Skin epidermis (tissue), 12 donors: ENCODE results near the gene DOCK4.

Source experiments
- H3K27ac ChIP-seq, 21 experiments: fragments of 200-600 bp; sonication (generic) in 11 of 21; one replicate each; pipeline ENCODE4 v1.5.0; 2020; ENCODE audit warnings: mild to moderate bottlenecking in 3 of 21, inconsistent platforms in 2 of 21, moderate library complexity in 2 of 21
- H3K4me3 ChIP-seq, 7 experiments: fragments of 200-600 bp; sonication (generic) in 2 of 7; one replicate each; pipeline ENCODE4 v1.5.0; 2020; ENCODE audit warnings: inconsistent platforms in 2 of 7, mild to moderate bottlenecking in 2 of 7, moderate library complexity in 1 of 7

The DOCK4 gene

DNA sequence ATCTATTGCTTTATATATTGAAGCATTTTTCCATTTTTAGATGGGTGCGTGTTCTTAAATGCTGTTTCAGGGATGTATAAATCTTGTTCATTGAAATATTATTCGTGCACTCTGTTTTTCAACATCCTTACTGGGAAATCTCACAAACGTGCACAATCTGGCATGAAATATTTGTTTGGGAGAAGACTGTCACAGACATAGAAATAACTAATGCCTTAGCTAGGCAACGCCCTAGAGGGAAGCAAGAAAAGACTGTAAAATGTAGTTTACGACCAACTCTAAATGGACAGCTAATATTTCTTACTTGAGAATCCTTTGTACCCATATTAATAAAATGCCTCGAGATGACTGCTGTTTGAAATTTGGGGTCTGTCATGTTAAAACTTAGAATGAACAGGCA, 8.9 kb downstream of the DOCK4 start:
- H3K4me3 ChIP-seq = no peak overlapping the region
- no peak overlapping the region for H3K27ac ChIP-seq

DNA sequence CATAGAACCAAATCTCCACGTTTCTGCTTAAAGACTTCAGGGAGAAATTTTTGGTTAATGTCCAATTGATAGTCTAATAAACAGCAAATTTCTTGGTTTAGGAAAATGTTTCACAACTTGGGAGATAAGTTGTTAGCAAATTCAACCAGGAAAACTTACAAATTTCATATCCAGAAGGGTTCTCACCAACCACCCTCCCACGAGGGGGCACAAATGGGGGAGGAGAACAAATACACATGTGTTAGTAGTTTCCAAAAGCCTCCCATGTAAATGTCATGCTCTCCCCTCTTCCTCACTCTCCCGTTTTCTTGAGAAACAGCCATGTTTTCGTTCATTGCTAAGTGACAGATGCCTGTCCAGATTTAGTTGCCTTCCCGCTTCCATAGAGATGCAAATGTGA, 10.5 kb downstream of the DOCK4 start:
- no peak overlapping the region for H3K27ac ChIP-seq
- no peak overlapping the region for H3K4me3 ChIP-seq

DNA sequence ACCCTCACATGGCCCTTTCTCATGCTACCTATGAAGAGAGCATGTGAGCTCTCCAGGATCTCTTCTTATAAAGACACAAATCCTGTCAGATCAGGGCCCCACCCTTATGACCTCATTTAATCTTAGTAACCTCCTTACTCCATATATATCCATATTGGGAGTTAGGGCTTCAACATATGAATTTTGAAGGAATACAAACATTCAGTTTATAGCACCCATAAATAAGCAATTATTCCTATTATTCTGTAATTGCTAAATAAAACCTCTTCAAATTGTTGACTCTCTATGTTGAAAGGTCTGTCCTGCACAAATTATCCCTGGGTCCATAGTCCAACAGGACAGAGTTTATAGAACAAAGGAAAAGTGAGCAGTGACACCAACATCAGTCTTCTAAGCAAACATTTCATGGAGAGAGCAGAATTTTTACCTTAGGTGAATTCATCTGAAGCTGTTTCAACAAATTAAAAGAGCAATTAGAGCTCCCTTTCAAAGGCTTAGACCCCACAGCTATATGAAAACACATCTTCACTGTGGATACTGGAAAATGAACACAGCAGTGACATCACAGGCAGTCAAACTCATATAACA, 12.2 kb downstream of the DOCK4 start:
- Histone ChIP-seq H3K27ac (no peak overlapping the region), H3K4me3 (no peak overlapping the region)

DNA sequence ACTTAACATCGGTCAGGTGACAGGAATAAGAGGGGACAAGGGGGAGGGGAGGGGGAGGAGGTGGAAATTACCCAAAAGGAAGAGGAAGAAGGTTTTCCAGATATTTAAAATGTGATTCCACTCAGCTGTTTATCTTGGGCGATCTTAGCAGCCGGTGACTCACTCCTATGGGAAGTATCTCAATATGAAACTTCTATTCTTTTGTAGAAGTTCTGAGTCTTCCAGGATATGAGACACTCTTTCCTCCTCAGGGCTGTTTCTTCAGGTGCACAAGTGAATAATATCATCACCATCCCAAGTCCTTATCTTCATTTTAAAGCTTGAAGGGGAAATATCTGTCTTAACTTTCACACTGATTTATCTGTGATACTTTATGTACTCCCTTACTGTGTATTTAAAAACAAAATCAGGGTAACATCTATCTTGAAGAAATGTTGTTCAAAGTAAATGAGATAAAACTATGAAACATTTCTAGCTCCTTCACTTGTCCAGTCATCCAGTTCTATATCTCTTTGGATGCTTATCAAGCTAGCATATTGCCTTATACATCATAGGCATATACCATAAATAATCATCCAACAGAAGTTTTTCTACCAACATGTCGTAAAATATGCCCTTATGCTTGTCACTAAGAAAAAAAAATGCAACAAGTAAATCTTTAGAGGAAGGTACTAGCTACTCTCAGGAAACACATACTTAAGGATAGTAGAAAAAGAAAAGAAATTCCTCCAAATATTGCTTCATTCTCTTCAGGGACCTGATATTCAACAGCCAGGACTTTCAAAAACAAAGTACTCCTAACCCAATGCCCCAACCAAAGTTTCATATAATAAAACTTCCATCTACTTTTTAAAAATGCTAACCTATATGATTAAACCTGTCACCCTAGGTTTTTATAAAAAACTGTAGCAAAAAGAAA, 13.7 kb downstream of the DOCK4 start:
- Histone ChIP-seq H3K4me3 (no peak overlapping the region), H3K27ac (peak overlapping the region in 3 of 21 experiments; percentile 28 to 57 (median 31))

DNA sequence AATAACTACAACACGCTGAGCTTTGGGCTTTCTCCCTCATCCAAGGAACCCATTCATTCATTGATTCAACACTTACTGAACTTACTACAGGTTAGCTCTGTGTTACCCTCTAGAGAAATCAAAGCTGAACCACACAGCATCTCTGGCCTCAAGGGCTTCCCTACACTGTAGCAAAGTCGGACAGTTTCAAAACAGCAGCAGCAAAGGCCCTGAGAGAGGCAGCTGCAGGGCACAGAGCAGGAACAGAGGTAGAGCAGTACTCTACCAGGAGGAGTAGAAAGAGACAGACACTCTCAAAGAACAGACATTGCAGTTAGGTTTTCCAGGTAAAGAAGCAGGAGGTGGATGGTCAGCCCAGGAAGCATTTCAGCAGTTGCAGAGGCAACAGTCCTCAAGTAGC, 16.1 kb downstream of the DOCK4 start:
- Histone ChIP-seq H3K27ac (no peak overlapping the region), H3K4me3 (no peak overlapping the region)

DNA sequence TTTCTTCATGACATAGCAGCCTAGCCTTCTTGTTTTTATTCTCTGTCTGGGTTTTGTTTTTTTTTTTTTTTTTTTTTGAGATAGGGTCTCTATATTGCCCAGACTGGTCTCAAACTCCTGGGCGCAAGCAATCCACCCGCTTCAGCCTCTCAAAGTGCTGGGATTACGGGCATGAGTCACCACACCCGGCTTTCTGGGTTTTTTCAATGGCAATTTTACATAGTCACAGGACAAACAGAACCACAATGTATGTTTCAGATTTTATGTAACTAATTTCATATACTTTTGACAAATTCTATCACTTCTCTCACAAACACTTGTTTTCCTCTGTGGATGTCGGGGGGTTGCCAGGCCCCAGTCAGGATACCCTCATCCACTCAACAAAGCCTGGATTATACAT, 16.5 kb downstream of the DOCK4 start:
- no peak overlapping the region for H3K4me3 ChIP-seq
- no peak overlapping the region for H3K27ac ChIP-seq

DNA sequence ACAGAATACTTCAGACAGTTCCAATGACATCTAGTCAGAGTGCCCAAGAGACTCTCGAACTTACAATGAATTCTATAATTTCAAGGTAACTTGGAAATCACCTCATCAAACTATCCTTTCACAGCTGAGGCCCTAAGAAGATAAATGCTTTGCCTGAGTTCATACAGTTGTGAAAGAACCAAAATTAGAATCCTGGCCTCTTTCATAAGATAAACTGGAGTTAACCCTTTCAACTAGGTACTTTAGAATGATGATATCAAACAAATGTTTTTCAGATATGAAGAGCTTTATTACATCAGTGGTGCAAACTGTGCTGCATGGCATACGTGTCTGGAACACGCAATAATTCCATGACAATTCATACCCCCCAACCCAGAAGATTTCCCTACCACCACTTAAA, 17.9 kb downstream of the DOCK4 start:
- no peak overlapping the region for H3K4me3 ChIP-seq
- no peak overlapping the region for H3K27ac ChIP-seq

DNA sequence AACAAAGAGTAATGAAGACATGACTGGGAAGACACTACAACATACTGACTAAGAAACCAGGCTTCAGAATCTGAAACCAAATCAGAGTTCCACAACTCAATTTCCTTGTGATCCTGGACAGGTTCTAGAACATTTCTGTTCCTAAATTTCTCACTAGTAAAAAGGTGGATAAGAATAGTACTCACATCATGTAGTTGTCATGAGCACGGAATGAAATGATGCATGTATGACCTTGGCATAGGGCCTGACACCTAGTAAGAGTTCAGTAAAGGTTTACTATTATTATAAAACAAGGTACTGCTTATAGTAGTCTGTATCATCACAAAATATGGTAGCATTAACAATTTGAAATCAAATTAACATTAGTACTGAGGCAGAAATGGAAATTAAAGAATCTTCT, 19.9 kb downstream of the DOCK4 start:
- no peak overlapping the region for H3K4me3 ChIP-seq
- H3K27ac ChIP-seq = peak overlapping the region in 1 of 21 experiments; percentile 56

DNA sequence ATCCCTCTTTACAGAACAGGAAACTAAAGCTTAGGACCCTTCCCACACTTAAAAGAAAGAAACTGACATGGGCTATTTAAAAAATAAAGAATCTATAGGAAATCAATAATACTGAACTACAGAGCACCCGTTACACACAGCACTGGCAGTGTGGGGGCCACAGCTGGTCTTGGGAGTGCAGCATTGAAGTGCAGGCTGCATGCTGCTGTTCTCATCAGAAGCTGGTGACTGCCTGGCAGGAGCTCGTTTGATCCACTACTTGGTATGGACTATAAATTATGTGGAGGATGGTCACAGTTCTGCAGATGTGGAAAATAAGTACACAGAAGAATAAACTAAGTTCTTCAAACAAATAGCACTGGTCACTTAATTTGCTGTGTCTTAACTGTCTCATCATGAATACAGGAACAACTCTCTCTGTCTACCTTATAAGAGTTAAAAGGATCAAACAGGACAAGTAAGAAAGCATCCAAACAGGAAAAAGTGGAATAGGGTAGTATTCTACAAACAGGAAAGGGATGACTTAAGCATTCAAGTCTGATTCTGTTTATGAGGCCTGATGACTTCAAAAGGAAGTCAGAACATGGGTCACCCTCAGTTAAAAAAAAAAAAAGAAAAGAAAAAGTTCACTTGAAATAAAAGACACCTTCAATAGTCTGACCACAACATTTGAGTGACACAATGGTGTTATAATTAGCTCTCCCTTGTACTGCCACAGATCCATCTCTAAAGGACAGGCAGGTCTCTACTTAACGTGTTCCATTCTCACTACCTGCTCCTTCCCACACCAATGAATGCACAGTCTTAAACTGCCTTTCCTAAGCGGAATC, 21.0 kb downstream of the DOCK4 start:
- Histone ChIP-seq H3K27ac (peak overlapping the region in 1 of 21 experiments; percentile 56), H3K4me3 (no peak overlapping the region)

DNA sequence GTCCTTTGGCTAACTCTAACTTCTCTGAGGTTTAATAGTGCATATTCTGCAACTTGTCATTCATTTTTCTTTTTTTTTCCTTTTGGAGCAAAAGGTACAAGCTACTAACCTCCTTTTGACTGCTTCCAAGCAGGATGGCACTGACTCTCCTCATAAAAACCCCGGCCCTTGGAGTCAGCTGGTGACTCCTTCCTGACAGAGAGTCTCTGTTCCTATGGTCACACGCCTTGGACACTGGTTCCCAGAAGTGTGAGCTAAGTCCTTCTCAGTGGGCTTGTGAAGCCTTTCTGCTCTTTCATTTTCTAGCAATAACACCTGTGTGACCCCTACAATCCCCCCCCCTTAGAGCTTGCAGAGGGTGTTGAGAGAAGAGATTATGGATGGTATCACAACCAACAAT, 21.7 kb downstream of the DOCK4 start:
- Histone ChIP-seq H3K4me3 (no peak overlapping the region), H3K27ac (peak overlapping the region in 1 of 21 experiments; percentile 23)

DNA sequence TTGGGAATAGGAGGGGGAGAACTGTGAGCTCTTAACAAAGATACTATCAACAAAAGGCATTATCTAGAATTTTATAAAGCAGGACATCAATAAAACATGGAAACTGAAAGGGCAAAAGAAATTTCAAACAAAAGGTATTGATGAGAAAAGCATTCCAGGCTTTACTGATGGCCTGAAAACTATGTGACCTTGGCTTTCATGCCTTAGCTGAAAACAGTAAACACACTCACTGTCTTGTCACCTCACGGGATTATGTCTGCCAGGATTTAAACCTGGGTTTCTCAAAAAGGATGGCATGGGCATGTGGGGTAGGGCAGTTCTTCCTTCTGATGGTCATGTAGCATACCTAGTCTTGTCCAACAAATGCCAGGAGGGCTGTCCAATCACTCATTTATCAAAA, 22.9 kb downstream of the DOCK4 start:
- no peak overlapping the region for H3K4me3 ChIP-seq
- no peak overlapping the region for H3K27ac ChIP-seq

DNA sequence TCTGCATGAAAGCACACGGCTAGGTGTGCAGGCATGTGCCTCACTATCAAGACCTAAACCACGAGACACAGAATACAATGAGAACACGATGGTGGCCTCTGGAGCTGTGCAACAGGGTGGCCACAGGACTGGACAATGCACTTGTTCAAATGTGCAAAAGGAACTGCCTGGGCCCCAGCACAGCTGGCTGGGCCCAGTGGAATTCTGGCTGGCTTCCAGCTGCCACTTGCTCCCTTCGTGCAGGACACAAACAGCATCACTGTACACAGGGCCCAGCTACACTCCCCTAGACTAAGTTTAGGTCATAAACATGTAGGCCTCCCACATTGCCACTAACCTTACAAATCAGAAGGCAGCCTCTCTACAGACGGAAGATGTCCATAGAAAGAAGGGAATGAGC, 23.4 kb downstream of the DOCK4 start:
- Histone ChIP-seq H3K27ac (no peak overlapping the region), H3K4me3 (no peak overlapping the region)

DNA sequence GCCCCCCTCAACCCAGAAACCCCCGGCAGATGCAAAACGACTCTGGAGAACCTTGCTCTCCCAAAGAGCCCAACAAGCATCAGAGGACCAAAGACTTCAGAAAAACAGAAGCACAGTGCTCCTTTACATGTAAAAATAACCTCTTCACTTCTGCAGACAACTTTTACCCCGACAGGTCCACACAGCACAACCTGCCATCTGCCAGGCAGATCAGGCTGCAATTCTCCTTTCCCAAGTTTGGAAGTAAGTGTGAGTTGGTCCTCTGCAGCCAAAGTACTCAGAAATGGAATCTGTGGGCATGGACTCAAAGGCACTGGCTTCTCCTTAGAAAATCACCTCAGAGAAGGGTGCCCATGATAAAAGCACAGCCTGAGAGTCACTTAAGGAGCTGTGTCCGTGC, 26.0 kb downstream of the DOCK4 start:
- Histone ChIP-seq H3K27ac (no peak overlapping the region), H3K4me3 (no peak overlapping the region)

DNA sequence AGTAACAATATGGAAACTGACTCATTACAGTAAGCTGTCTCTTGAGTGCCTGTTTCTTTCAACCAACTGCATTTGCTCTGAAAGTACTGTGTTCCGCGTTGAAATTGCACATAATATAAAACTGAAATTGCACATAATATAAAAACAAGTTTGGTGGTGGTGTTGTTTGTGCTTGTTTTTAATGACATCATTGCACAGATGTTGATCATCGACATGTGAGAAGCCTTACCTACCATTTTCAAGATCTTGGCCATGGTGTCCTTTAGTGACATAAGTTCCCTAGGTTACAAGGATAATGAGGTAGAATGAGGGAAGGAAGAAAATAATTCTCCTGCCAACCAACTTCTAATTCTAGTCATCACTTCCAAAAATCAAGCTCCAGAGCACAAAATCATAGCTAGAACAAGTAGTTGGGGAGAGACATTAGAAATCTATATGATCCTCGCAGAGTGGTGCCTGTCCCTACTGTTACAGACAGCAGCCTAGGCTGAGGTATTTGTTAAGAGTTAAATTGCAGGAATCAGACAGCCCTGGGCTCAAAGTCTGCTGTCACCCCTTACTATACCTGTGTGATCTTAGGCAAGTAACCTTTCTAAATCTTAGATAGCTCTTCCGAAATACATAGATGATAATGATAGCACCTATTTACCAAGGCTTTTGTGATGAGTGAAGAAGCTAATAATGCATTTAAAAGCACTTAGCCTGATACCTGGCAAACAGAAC, 29.3 kb downstream of the DOCK4 start:
- H3K4me3 ChIP-seq = no peak overlapping the region
- H3K27ac ChIP-seq = no peak overlapping the region

DNA sequence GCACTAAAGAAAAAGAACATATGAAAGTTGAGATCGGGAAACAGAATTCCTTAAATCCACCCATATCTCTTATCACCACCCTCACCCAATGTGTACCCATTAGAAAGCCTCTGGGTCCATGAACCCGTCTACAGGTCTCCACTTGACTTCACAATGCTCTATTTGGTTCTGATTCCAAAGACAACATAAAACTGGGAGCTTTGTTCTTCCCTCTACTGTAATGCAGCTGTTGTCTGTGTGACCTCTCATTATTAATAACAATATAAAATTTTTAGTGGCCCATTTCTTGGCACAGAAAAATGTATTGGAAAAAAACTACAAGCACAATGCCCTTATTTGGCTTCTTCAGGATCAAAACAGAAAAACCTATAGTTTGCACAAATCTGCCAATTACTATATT, 30.0 kb downstream of the DOCK4 start:
- Histone ChIP-seq H3K27ac (no peak overlapping the region), H3K4me3 (no peak overlapping the region)

DNA sequence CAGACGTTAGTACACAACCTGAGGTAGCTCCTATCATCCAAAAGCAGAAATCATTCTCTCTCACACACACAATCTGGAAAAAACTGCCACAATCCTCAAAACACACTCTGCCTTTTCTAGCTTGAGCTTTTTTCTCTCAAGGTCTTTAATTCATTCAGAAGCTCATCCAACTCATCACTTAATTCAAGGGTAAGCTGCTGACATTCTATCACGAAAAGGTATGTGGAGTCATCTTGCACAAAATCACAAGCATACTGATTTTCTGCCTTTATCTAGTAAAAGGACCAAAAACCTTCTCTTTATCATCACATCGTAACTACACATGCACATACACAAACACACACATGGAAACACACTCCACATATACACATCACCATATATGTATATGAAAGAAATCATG, 32.0 kb downstream of the DOCK4 start:
- H3K27ac ChIP-seq = peak overlapping the region in 1 of 21 experiments; percentile 2
- H3K4me3 ChIP-seq = no peak overlapping the region

DNA sequence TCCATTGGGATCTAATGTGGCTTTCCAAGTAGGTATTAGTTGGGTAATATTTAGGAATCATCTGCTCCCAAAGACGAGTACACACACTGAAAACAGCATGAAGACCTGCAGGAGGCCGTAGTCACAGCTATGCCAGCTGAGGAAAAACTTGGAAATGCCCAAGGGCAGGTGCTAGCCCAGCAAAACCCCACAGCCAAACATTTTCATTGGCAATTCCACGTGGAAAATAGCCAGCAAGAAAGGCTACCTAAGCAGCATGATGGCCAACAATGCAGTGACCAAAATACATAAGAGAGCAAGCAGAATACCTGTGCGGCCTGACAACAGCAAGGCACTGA, 32.7 kb downstream of the DOCK4 start:
- peak overlapping the region in 4 of 21 experiments; percentile 2 to 63 (median 40) for H3K27ac ChIP-seq
- no peak overlapping the region for H3K4me3 ChIP-seq

DNA sequence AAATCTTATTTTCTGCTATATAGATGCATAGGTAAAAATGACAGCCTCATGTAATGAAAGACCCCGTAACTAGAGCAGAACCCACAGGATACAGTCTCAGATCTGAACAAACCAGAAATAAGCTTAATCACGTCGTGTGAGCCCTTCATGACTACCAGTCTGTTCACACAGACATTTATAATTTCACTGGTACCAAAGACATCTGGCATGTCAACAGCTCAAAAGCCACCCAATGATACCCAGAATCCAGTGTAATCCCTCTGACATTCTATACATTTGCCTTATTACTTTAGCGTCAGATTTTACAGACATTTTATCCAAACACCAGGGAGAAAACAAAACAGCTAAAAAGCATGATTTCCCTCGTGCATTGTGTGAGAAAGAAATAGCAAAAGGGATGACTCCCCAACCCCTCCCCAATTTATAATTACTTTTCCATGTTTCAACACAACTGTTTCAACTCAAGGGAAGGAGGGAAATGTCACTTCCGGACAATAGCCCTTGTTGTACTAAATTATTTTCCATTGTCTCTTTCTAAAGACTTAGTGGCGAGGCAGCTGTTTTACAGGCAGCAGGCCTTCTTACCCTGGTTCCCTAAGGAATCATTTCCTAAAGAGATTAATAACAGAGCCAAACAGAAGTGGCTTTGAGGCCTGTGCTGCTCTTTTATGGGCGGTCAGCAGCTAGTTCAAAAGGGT, 33.2 kb downstream of the DOCK4 start:
- peak overlapping the region in 6 of 21 experiments; percentile 2 to 63 (median 22) for H3K27ac ChIP-seq
- no peak overlapping the region for H3K4me3 ChIP-seq

DNA sequence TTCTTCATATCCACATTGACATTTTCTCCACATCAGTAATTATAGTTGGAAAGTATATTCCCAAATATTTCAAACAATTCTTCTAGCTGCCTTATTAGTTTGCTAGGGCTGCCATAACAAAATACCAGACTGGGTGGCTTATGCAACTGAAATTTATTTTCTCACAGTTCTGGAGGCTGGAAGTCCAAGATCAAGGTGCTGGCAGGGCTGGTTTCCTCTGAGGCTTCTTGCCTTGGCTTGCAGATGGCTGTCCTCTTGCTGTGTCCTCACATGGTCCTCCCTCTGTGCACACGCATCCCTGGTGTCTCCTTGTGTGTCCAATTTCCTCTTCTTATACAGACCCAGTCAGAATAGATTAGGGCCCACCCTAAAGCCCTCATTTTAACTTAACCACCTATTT, 34.5 kb downstream of the DOCK4 start:
- Histone ChIP-seq H3K27ac (no peak overlapping the region), H3K4me3 (no peak overlapping the region)
